K562 (cell line): ENCODE measurements around the gene MPRIP. TPM values are rescaled to one million over a fixed set of nuclear protein-coding genes. Genes with fewer than 3 reads are reported as not detected.

Experiments used
- ATF3 ChIP-seq, 2 experiments: fragments of 450-650 bp in 1 of 2; sonication (generic) in 1 of 2; formaldehyde crosslinking in 1 of 2; IDR thresholded peaks in 1 of 2; conservative IDR thresholded peaks in 1 of 2; 2 replicates each; pipeline versions ENCODE4 v1.6.1 to v1.8.1; 2016 to 2023; ENCODE audit warnings: mild to moderate bottlenecking in 2 of 2, moderate library complexity in 2 of 2, inconsistent platforms in 1 of 2, missing genetic modification reagents in 1 of 2
- CBX1 ChIP-seq: sonication (generic); IDR thresholded peaks from 2 replicates; pipeline ENCODE4 v1.6.1; 2016; ENCODE audit warnings: antibody characterized with exemption, low read depth, mild to moderate bottlenecking
- EHMT2 ChIP-seq: fragments of 450-650 bp; IDR thresholded peaks from 2 replicates; pipeline ENCODE4 v1.6.1; 2018; ENCODE audit warnings: antibody characterized with exemption
- RERE ChIP-seq: sonication (generic); formaldehyde crosslinking; IDR thresholded peaks from 2 replicates; pipeline ENCODE4 v1.8.0; 2023; ENCODE audit warnings: missing genetic modification reagents, mild to moderate bottlenecking, borderline replicate concordance
- SMAD4 ChIP-seq: fragments of 250-450 bp; sonication (Bioruptor Pico); conservative IDR thresholded peaks from 2 replicates; pipeline ENCODE4 v1.8.0; 2021; ENCODE audit warnings: inconsistent platforms, mild to moderate bottlenecking, moderate library complexity
- TAF15 ChIP-seq: fragments of 200-400 bp; formaldehyde crosslinking; IDR thresholded peaks from 2 replicates; pipeline ENCODE4 v1.6.1; 2017; ENCODE audit warnings: mild to moderate bottlenecking, low read depth, low read length, moderate library complexity
- TCF7 ChIP-seq: sonication (generic); IDR thresholded peaks from 2 replicates; pipeline ENCODE4 v1.6.1; 2016; ENCODE audit warnings: antibody characterized with exemption, borderline replicate concordance
- TGIF2 ChIP-seq: sonication (generic); formaldehyde crosslinking; IDR thresholded peaks from 2 replicates; pipeline ENCODE4 v1.8.1; 2022; ENCODE audit warnings: mild to moderate bottlenecking, missing genetic modification reagents, moderate library complexity
- ZBED1 ChIP-seq: IDR thresholded peaks from 2 replicates; pipeline ENCODE4 v1.6.1; 2014
- ZBTB12 ChIP-seq: fragments of 250-450 bp; sonication (Bioruptor Pico); IDR thresholded peaks from 2 replicates; pipeline ENCODE4 v1.4.0; 2020
- ZFP30 ChIP-seq: fragments of 250-450 bp; sonication (Bioruptor Pico); IDR thresholded peaks from 2 replicates; pipeline ENCODE4 v1.8.0; 2022; ENCODE audit warnings: moderate library complexity, mild to moderate bottlenecking, inconsistent platforms, borderline replicate concordance
- ZHX1 ChIP-seq: fragments of 150-350 bp; conservative IDR thresholded peaks from 2 replicates; pipeline ENCODE4 v1.6.1; 2014; ENCODE audit warnings: low read length
- ZNF146 ChIP-seq: IDR thresholded peaks from one replicate; pipeline ENCODE4 v1.6.1; 2018; ENCODE audit warnings: missing compliant biosample characterization; ENCODE audit not compliant: unreplicated experiment
- ZNF398 ChIP-seq: fragments of 250-450 bp; sonication (Bioruptor Pico); IDR thresholded peaks from 2 replicates; pipeline ENCODE4 v1.8.0; 2021; ENCODE audit warnings: moderate library complexity, mild to moderate bottlenecking, inconsistent platforms
- polyA plus RNA-seq, 8 experiments: library from polyadenylated mRNA; depleted of rRNA in 4 of 8; stranded (reverse) in 5 of 8; unstranded in 3 of 8; fragments of >200 nt; fragmentation: Nextera tagmentation in 2 of 8; fragmentation: Illumina TruSeq in 1 of 8; extraction: Ambion mirVana in 2 of 8; extraction: Trizol in 1 of 8; gene quantifications; 2 replicates each; pipeline versions ENCODE4 v1.2.1 to v1.2.3, GENCODE V29; 2011 to 2014; ENCODE audit warnings: inconsistent platforms in 1 of 8, missing spikeins in 1 of 8
- total RNA-seq, 7 experiments: library from RNA; depleted of rRNA in 6 of 7; stranded (reverse); fragments of >200 nt in 6 of 7; fragmentation: Illumina TruSeq in 2 of 7; extraction: Trizol in 2 of 7; gene quantifications; 2 replicates each; pipeline versions ENCODE4 v1.2.1 to v1.2.3, GENCODE V29; 2011 to 2021; ENCODE audit warnings: low replicate concordance in 1 of 7

MPRIP gene
- total and polyA plus RNA-seq, 9 of the 15 experiments (the other 6 are each of a cell fraction or from before 2014, with no cell fraction given), result 10.0 to 72.6 (median 30.1) TPM

GRCh38 chr17:17206124-17206912, 164.1 kb downstream of the MPRIP start, which contains the start of gene PLD6 (continued):
- no peak for TF ChIP-seq ZHX1
- TF ChIP-seq RERE (CRISPR knock-in tag), result no peak
- no peak for TF ChIP-seq CBX1
- TF ChIP-seq ZFP30, result no peak
- TF ChIP-seq ZBTB12 (CRISPR knock-in tag), result peak; percentile 34; the same call in 1 of the 2 replicates
- TF ChIP-seq ZNF398 (CRISPR knock-in tag), result no peak
- no peak for TF ChIP-seq ZBED1
- no peak for TF ChIP-seq TCF7
- peak; percentile 48 for TF ChIP-seq SMAD4
- no peak for TF ChIP-seq ATF3 (IDR thresholded peaks at IDR 0.05)
- TF ChIP-seq ATF3 (CRISPR knock-in tag; conservative IDR thresholded peaks at IDR 0.05), result no peak
- TF ChIP-seq EHMT2, result no peak
- TF ChIP-seq ZNF146 (CRISPR knock-in tag), result no peak
- no peak for TF ChIP-seq TGIF2 (CRISPR knock-in tag)
- TF ChIP-seq TAF15, result no peak
